MCF 10A (cell line): ENCODE results near the gene SNX19. TPM values are rescaled to one million over a fixed set of nuclear protein-coding genes. Genes with fewer than 3 reads are reported as not detected.

ENCODE experiments used
- BruUV-seq: library from RNA; stranded (reverse); fragments of 400-500 nt; replicated peaks from 2 replicates; lab custom pipeline; 2021; lab: Mats Ljungman, UMichigan
- CTCF ChIA-PET: fragments of 300-600 bp; sonication (Branson Sonifier 250); formaldehyde crosslinking; extraction: SDS; loops from one replicate; lab custom pipeline; 2021; ENCODE audit warnings: antibody characterized with exemption, inconsistent platforms; lab: Yijun Ruan, JAX
- POLR2A ChIA-PET: fragments of 300-600, 350-650 bp; sonication (Branson Sonifier 250); formaldehyde crosslinking; extraction: SDS; loops from one replicate; lab custom pipeline; 2020; ENCODE audit warnings: antibody characterized with exemption, inconsistent platforms; lab: Yijun Ruan, JAX
- DNase-seq: peaks from one replicate; pipeline ENCODE4 v3.0.0-alpha.2; 2018; ENCODE audit not compliant: unreplicated experiment
- H3K27ac Mint-ChIP-seq: one replicate; pipeline ENCODE4 v1.8.0; 2022; ENCODE audit warnings: mild to moderate bottlenecking, low read depth, mixed read lengths; ENCODE audit not compliant: unreplicated experiment
- H3K27me3 Mint-ChIP-seq: one replicate; pipeline ENCODE4 v1.8.0; 2022; ENCODE audit warnings: mixed read lengths; ENCODE audit not compliant: insufficient read depth, unreplicated experiment
- H3K36me3 Mint-ChIP-seq: one replicate; pipeline ENCODE4 v1.8.0; 2022; ENCODE audit warnings: mild to moderate bottlenecking, moderate library complexity, mixed read lengths; ENCODE audit not compliant: insufficient read depth, unreplicated experiment
- H3K4me1 Mint-ChIP-seq: one replicate; pipeline ENCODE4 v1.8.0; 2022; ENCODE audit warnings: mixed read lengths; ENCODE audit not compliant: insufficient read depth, unreplicated experiment
- H3K4me3 Mint-ChIP-seq: one replicate; pipeline ENCODE4 v1.8.0; 2022; ENCODE audit warnings: mild to moderate bottlenecking, moderate library complexity, mixed read lengths; ENCODE audit not compliant: unreplicated experiment
- H3K9me3 Mint-ChIP-seq: one replicate; pipeline ENCODE4 v1.8.0; 2022; ENCODE audit warnings: mixed read lengths; ENCODE audit not compliant: unreplicated experiment
- CTCF ChIP-seq: fragments of 200-600 bp; IDR thresholded peaks from one replicate; pipeline ENCODE4 v1.8.0; 2022; ENCODE audit warnings: antibody characterized with exemption, mild to moderate bottlenecking; ENCODE audit not compliant: unreplicated experiment
- intact Hi-C: fragments of 100-400 bp; cut with micrococcal nuclease; formaldehyde crosslinking; loops from 2 replicates; pipeline ENCODE4 v1.14.1; 2022
- total RNA-seq: library from RNA; stranded (reverse); gene quantifications from 2 replicates; pipeline ENCODE4 v1.2.3, GENCODE V29; 2022

SNX19 gene
- total RNA-seq, 1 experiment from 2014 or later: 53.5 TPM

GRCh38 chr11:130848361-130849214, 67.7 kb downstream of the SNX19 start:
- BruUV-seq: no TSS peak
- H3K27me3 Mint-ChIP-seq: no peaks in the 10 kb centered on the region
- peaks cover 5% of the 10 kb centered on the region for H3K36me3 Mint-ChIP-seq
- H3K27ac Mint-ChIP-seq: peak overlapping the region; percentile 20
- ChIA-PET POLR2A (interaction anchor here (0.8 to 1.2 kb wide), 7 partner anchors 11 to 418 kb away, joined by 3 to 4 read pairs (median 3); no protein-coding TSS in a partner anchor), CTCF (interaction anchor here (0.7 to 40.3 kb wide), 12 partner anchors 9 to 458 kb away, joined by 3 to 1064 read pairs (median 5); partner anchors contain the start of genes ADAMTS15, ADAMTS8 and SNX19)
- intact Hi-C loops: loop anchor here (5.0 to 10.0 kb wide), 2 partner anchors 314 to 416 kb away; no protein-coding TSS in a partner anchor
- peaks cover 18% of the 10 kb centered on the region for H3K4me1 Mint-ChIP-seq
- no peaks in the 10 kb centered on the region for H3K9me3 Mint-ChIP-seq
- DNase-seq: peak; percentile 54
- H3K4me3 Mint-ChIP-seq: no peak overlapping the region
- no peak for TF ChIP-seq CTCF

- Mint-ChIP-seq H3K4me1 (peaks cover 18% of the 10 kb centered on the region), H3K4me3 (peak overlapping the region; percentile 57), H3K27ac (peak overlapping the region; percentile 55), H3K27me3 (no peaks in the 10 kb centered on the region), H3K9me3 (no peaks in the 10 kb centered on the region), H3K36me3 (peaks cover 5% of the 10 kb centered on the region)
- no peak for TF ChIP-seq CTCF
- ChIA-PET POLR2A (interaction anchor here (0.9 to 1.1 kb wide), 2 partner anchors 11 to 410 kb away, joined by 3 to 4 read pairs; no protein-coding TSS in a partner anchor), CTCF (interaction anchor here (0.7 to 40.3 kb wide), 7 partner anchors 14 to 412 kb away, joined by 3 to 1064 read pairs (median 9); partner anchors contain the start of genes ADAMTS15 and ADAMTS8)
- intact Hi-C loops: loop anchor here (5.0 to 10.0 kb wide), 2 partner anchors 313 to 415 kb away; no protein-coding TSS in a partner anchor
- peak; percentile 92 for DNase-seq
- no TSS peak for BruUV-seq
Measured at GRCh38 chr11:130847517-130847916, 68.8 kb downstream of the SNX19 start.

- H3K4me1 Mint-ChIP-seq: peaks cover 18% of the 10 kb centered on the region
- no TSS peak for BruUV-seq
- H3K36me3 Mint-ChIP-seq: peaks cover 5% of the 10 kb centered on the region
- DNase-seq: no peak
- H3K4me3 Mint-ChIP-seq: no peak overlapping the region
- POLR2A ChIA-PET: no interaction called here
- no peaks in the 10 kb centered on the region for H3K9me3 Mint-ChIP-seq
- H3K27ac Mint-ChIP-seq: no peak overlapping the region
- no peaks in the 10 kb centered on the region for H3K27me3 Mint-ChIP-seq
- intact Hi-C loops: loop anchor here (5.0 to 10.0 kb wide), 2 partner anchors 312 to 414 kb away; no protein-coding TSS in a partner anchor
- CTCF ChIA-PET: interaction anchor here (7.6 to 40.3 kb wide), 2 partner anchors 15 to 411 kb away, joined by 111 to 1064 read pairs; partner anchors contain the start of genes ADAMTS15 and ADAMTS8
- TF ChIP-seq CTCF: no peak
Measured at GRCh38 chr11:130846606-130847005, 69.7 kb downstream of the SNX19 start.

GRCh38 chr11:130842001-130842400, 74.3 kb downstream of the SNX19 start:
- Mint-ChIP-seq H3K9me3 (no peaks in the 10 kb centered on the region), H3K27me3 (no peaks in the 10 kb centered on the region), H3K4me3 (no peak overlapping the region), H3K36me3 (no peaks in the 10 kb centered on the region), H3K27ac (no peak overlapping the region), H3K4me1 (no peaks in the 10 kb centered on the region)
- ChIA-PET POLR2A (no interaction called here), CTCF (interaction anchor here (1.2 to 7.1 kb wide), 4 partner anchors 14 to 452 kb away, joined by 3 to 49 read pairs (median 18); no protein-coding TSS in a partner anchor)
- no peak for DNase-seq
- no peak for TF ChIP-seq CTCF
- intact Hi-C loops: loop anchor here (10.0 kb wide), 1 partner anchor 307 kb away; no protein-coding TSS in a partner anchor
- BruUV-seq: no TSS peak
